Stimulated activated CD4-positive, alpha-beta T cell treated with anti-CD3 and anti-CD28 coated beads, Interleukin-1b, Interleukin-23, amount 100 ng/mL, for 48 hours (primary cell): ENCODE data around the gene ABT1.

ENCODE experiments used
- DNase-seq: peaks from one replicate; pipeline ENCODE4 v3.0.0-alpha.2; 2020

The ABT1 gene

DNA sequence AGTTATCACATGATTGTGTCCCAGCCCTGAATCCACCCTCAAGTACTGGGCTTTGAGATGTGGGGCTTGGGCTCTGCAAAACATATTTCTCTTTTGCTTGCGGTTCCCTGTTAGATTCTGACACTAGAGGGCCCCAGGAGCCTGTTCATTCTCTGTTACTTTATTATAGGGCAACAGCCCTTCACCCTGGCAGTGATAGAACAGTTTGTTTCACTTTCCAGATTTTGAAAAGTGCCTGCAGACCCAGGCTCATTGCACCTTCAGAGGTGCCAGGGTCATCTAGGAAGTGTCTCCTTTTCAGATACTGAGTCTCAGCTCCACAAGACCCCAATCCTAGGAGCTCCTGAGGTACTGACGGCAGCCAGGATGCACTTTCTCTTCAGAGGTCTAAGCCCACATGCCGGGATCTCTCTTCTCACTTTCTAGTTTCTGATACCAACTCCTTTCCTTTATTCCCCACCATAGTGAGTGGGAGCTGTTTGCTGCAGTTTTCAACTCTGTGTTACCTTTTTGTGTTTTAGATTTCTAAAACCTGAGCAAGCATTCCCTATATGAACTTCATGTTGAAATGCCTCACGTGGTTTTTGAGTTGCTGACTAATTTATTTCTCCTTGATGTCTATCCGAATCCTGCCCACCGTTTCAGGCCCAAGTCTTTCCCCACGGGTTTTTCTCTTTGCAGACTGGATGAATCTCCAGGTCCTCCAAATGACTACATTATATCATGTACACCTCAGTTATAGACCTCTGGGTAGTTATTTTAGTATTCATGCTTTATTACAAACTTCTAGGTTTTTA is 10.9 kb downstream of the ABT1 start:
- peak; percentile 46 for DNase-seq

DNA sequence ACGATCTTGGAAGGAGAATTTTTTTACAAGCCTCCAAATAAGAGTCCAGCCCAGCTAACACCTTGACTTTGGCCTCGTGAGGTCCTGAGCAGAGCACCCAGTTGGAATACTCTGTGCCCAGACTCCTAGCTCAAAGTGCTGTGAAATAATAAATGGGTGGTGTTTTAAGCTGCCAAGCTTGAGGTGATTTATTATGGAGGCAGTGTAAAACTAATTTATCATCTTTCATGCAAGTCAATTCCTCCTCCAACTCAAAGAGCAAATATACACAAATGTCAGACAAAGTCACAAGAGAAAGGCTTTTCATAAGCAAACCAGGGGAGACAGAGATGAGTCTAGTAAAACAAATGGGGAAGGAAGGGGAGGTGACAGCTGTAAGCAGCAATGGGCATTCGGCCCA is 12.7 kb downstream of the ABT1 start:
- no peak for DNase-seq

DNA sequence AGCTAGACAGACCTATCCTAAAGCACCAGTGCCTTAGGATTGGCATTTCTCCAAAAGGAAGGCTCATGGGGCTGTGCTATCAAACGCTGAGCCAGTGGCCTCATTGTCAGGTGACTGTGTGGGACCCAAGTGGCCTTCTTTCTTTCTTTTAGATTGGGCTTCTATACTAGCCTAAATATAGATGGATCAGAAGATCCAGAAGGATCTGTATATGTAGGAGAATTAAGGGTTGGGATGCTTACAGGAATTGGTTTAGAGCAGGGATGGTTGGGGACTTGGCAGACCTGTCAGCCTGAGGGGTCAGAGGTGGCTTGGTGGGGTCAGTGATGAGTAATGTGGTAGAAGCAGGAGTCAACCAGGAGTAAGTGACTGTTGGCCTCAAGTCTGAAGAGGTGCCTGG is 14.8 kb downstream of the ABT1 start:
- no peak for DNase-seq

DNA sequence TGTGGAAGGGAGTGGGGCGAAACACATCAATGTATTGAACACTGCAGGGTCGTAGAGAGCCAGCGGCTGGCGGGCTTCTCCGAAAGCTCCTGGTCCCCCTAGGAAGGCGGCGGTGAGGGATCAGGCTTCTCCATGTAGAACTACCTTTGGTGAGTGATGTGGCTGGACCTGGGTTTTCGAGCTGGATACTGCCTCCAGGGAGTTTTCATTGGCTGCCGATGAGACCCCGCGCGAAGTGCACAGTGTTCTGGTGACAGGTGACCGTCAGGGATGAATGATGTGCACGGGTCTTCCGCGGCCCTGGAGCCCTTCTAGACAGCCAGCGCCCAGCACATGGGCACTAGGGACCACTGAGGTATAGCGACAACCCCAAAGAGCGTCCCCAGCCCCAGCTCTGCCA is 16.4 kb downstream of the ABT1 start:
- no peak for DNase-seq

DNA sequence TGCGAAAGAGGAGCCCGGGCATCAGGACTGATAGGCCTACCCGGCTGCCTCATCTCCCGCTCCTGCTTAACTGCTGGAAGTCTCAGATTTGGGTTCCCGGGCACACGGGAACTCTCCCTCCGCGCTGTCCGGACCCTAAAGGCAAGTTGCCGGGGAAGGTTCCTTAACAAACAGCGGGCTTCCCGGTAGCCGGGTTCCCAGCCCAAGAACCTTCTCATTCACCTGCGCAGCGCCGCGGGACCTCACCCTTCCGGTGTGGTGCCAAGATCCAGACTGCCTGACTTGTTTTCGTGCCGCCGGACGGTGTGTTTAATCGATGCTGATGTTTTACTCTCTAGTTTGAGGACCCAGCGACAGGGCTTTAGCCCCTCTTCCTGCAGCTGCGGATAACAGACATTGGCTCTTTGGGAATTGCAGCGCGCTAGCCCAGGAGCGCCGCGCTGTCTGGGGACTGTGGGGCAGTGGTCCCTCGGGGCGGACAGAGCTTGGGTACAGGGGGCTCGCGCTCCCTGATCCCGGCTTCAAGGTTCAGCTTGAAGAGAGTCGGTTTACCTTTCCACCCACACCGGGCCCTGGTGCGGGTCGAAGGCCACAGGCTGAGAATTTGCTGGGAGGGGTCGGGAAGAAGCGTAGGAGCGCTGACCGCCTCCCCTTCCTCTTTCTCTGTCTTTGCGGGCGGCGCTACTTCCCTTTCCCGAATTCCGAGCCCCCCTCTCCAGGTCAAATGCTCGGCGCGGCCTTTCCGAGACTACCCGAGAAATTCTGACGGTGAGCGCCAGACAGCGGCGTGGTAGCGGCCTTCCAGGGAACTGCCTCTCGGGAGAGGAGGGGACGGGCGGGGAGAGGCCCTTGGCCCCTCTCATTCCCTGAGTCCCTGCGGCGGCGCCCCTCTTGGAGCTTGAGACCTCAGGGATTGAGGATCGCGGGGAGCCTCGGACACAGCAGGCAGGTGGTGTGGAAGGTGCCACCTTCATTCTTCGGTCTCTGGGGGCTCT is 17.2 kb downstream of the ABT1 start:
- no peak for DNase-seq

DNA sequence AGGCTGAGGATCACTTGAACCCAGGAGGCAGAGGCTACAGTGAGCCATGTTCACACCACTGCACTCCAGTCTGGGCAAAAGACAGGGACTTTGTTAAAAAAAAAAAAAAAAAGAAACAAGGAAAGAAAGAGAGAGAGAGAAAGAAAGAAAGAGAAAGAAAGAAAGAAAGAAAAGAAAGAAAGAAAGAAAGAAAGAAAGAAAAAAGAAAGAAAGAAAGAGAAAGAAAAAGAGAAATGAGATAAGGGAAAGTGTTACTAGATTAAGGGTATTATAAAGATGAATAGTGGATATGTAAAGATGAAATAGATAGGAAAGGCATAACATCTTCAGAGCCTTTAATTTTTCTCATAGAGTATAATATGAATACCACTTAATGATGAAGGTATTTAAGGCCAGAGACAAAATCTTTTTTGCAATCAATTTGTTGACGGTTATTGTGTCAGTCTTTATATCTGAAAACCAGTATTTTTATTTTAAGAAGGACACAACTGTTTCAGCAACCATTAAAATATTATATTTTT is 26.6 kb downstream of the ABT1 start:
- no peak for DNase-seq

DNA sequence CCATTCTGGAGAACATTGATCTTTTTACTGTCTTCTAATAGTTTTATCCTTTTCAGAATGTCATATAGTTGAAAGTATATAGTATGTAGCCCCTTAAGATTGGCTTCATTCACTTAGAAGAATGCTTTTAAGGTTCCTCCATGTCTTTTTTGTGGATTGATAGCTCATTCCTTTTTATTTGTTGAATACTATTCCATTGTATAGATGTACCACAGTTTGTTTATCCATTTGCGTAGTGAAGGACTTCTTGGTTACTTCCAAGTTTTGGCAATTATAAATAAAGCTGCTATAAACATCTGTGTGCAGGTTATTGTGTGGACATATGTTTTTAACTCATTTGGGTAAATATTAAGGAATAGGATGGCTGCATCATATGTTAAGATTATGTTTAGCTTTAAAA is 27.8 kb downstream of the ABT1 start:
- DNase-seq, result no peak

DNA sequence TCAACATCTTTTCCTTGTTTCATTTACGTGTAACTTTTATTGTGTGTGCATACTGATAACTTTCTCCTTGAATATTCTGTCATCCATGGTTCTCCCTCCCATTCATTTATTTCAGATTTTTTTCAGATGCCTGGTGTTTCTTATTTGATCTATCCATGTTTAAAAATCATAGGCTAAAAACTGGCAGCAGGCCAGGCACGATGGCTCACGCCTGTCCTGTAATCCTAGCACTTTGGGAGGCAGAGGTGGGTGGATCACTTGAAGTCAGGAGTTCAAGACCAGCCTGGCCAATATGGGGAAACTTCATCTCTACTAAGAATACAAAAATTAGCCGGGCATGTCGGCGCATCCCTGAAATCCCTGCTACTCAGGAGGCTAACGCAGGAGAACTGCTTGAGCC is 31.1 kb downstream of the ABT1 start:
- no peak for DNase-seq

DNA sequence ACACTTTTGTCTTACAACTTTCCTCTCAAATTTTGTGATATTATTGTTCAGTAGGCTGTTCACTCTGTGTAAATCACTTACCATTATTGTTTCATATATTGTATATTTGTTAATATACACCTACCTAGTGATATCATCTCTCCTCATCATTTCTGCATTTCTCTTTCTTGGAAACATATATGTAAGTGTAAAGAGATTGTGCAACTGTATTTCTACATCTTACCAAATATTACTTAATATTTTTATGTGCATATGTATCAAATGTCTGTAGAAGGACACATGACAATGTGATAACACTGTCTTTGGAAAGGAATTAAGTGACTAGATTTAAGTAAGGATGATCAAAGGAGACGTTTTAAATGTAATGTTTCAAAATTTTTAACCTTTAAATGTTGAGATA is 32.6 kb downstream of the ABT1 start:
- DNase-seq, result no peak

DNA sequence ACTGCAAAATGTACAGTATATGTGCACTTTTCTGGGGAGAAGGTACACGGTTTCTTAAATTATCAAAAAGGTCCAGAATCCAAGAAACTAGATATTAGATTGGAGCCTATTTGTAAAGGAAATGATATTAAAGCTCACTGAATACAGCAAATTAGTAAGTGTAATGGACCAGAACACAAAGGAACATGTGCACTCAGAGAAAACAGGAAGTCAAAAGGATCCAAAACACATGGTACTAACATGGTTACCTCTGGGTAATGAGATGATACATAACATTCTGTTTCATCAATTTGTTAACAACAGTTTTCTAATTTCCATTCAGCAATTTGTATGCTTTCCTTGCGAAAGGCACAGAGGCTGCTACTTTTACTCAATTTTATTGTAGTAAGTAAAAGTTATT is 44.1 kb downstream of the ABT1 start:
- no peak for DNase-seq

DNA sequence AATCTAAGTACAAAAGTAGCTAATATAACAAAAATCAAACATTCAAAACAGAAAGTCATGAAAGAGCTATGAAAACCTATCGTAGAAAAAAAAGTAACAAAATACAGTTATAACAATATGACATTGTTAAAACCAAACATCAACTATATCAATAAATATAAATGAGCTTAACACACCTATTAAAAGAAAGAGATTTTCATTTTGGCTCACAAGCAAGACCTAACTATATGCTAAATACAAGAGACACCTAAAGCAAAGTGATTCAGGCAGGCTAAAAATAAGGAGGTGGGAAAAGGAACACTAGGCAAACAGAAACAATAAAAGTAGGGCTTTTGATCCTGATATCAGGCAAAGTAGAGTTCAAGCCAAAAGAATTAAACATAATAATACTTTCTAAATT is 49.3 kb downstream of the ABT1 start:
- no peak for DNase-seq
